ENCODE results near the gene PTPN7.

Gene PTPN7

GRCh38 chr1:202122639-202123335 lies 37.6 kb downstream of the PTPN7 start, which contains the start of gene GPR37L1:
TSS of gene GPR37L1 (plus strand) at chr1:202122917. CDS start at chr1:202122964, 47 bp downstream.
- Histone ChIP-seq H3K27me3 (ENCODE audit: insufficient read depth, low read length, poor library complexity, severe bottlenecking) (no peaks in the 10 kb centered on the region), H3F3A (ENCODE audit: low read depth) (no peaks in the 10 kb centered on the region), H2AFZ (ENCODE audit: low read length) (0 out of 2 replicates have a peak within 1 kb of the TSS, but pooled peaks have one; percentile 55), H4K20me1 (ENCODE audit: insufficient read depth, low read length, poor library complexity, severe bottlenecking) (no peaks in the 10 kb centered on the region), H3K9ac (ENCODE audit: low read depth, low read length, poor library complexity, severe bottlenecking) (no peak within 1 kb of the TSS), H3K4me1 (ENCODE audit: insufficient read depth, low read length, poor library complexity, severe bottlenecking) (no peaks in the 10 kb centered on the region), H3K9me3 (ENCODE audit: insufficient read depth, low read depth, low read length) (no peaks in the 10 kb centered on the region), H3K79me2 (ENCODE audit: insufficient read depth, low read length) (no peaks in the 10 kb centered on the region), H3K4me3 (ENCODE audit: low read length, poor library complexity, severe bottlenecking) (no peak within 1 kb of the TSS), H3K36me3 (ENCODE audit: insufficient read depth, low read length) (no peaks in the 10 kb centered on the region), H3K4me2 (ENCODE audit: low read depth, low read length, poor library complexity, severe bottlenecking) (no peak within 1 kb of the TSS), H3K9me2 (replicated peaks; ENCODE audit: low read depth, low read length) (no peaks in the 10 kb centered on the region)
- no peak for TF ChIP-seq CTCF (conservative IDR thresholded peaks at IDR 0.05; ENCODE audit: low read length)

GRCh38 chr1:202121006-202121405 lies 39.4 kb downstream of the PTPN7 start:
- no peak for TF ChIP-seq CTCF (conservative IDR thresholded peaks at IDR 0.05; ENCODE audit: low read length)
- no peak for TF ChIP-seq EZH2phosphoT487 (IDR thresholded peaks at IDR 0.05; ENCODE audit: borderline replicate concordance)
- no peaks in the 10 kb centered on the region for H3F3A ChIP-seq (ENCODE audit: low read depth)

GRCh38 chr1:202117898-202118371 lies 42.5 kb downstream of the PTPN7 start:
- Histone ChIP-seq H3K9me2 (replicated peaks; ENCODE audit: low read depth, low read length) (no peaks in the 10 kb centered on the region), H3K4me3 (ENCODE audit: low read length, poor library complexity, severe bottlenecking) (no peak overlapping the region), H3K9ac (ENCODE audit: low read depth, low read length, poor library complexity, severe bottlenecking) (no peak overlapping the region), H3K4me1 (ENCODE audit: insufficient read depth, low read length, poor library complexity, severe bottlenecking) (no peaks in the 10 kb centered on the region), H3K4me2 (ENCODE audit: low read depth, low read length, poor library complexity, severe bottlenecking) (no peak overlapping the region), H3K27me3 (ENCODE audit: insufficient read depth, low read length, poor library complexity, severe bottlenecking) (no peaks in the 10 kb centered on the region), H3K9me3 (ENCODE audit: insufficient read depth, low read depth, low read length) (no peaks in the 10 kb centered on the region), H4K20me1 (ENCODE audit: insufficient read depth, low read length, poor library complexity, severe bottlenecking) (no peaks in the 10 kb centered on the region), H2AFZ (ENCODE audit: low read length) (no peak overlapping the region), H3K79me2 (ENCODE audit: insufficient read depth, low read length) (no peaks in the 10 kb centered on the region), H3K36me3 (ENCODE audit: insufficient read depth, low read length) (no peaks in the 10 kb centered on the region), H3F3A (ENCODE audit: low read depth) (no peaks in the 10 kb centered on the region)
- TF ChIP-seq EZH2phosphoT487 (IDR thresholded peaks at IDR 0.05; ENCODE audit: borderline replicate concordance) (no peak), CTCF (conservative IDR thresholded peaks at IDR 0.05; ENCODE audit: low read length) (no peak)

More at GRCh38 chr1:202121006-202121405, 39.4 kb downstream of the PTPN7 start:
- Histone ChIP-seq H3K9ac (ENCODE audit: low read depth, low read length, poor library complexity, severe bottlenecking) (no peak overlapping the region), H3K9me2 (replicated peaks; ENCODE audit: low read depth, low read length) (no peaks in the 10 kb centered on the region), H3K4me3 (ENCODE audit: low read length, poor library complexity, severe bottlenecking) (no peak overlapping the region), H3K27me3 (ENCODE audit: insufficient read depth, low read length, poor library complexity, severe bottlenecking) (no peaks in the 10 kb centered on the region), H2AFZ (ENCODE audit: low read length) (no peak overlapping the region), H4K20me1 (ENCODE audit: insufficient read depth, low read length, poor library complexity, severe bottlenecking) (no peaks in the 10 kb centered on the region), H3K79me2 (ENCODE audit: insufficient read depth, low read length) (no peaks in the 10 kb centered on the region), H3K4me2 (ENCODE audit: low read depth, low read length, poor library complexity, severe bottlenecking) (no peak overlapping the region), H3K9me3 (ENCODE audit: insufficient read depth, low read depth, low read length) (no peaks in the 10 kb centered on the region), H3K36me3 (ENCODE audit: insufficient read depth, low read length) (no peaks in the 10 kb centered on the region), H3K4me1 (ENCODE audit: insufficient read depth, low read length, poor library complexity, severe bottlenecking) (no peaks in the 10 kb centered on the region)
